SK-N-SH treated with all-trans-retinoic acid at 6 μM for 48 hours (cell line): ENCODE measurements around the gene SCYGR6.

Source experiments
- ATAC-seq: fragments of 200-7000 bp; cut with Tn5 transposase; 3 replicates; pipeline ENCODE4 v1.9.1; 2020; ENCODE audit warnings: mild to moderate bottlenecking, moderate library complexity
- ARNTL ChIP-seq: fragments of 450-650 bp; formaldehyde crosslinking; IDR thresholded peaks from 2 replicates; pipeline ENCODE4 v1.5.0; 2020; ENCODE audit warnings: low read depth, mild to moderate bottlenecking, moderate library complexity, borderline replicate concordance
- BACH2 ChIP-seq: fragments of 250-450 bp; sonication (Bioruptor Pico); IDR thresholded peaks from 2 replicates; pipeline ENCODE4 v1.9.0; 2021; ENCODE audit warnings: mild to moderate bottlenecking, borderline replicate concordance
- CSDC2 ChIP-seq: fragments of 250-450 bp; sonication (Bioruptor Pico); IDR thresholded peaks from 2 replicates; pipeline ENCODE4 v1.5.0; 2020; ENCODE audit warnings: mild to moderate bottlenecking, moderate library complexity
- GLIS3 ChIP-seq: fragments of 250-450 bp; sonication (Bioruptor Pico); IDR thresholded peaks from 2 replicates; pipeline ENCODE4 v1.5.0; 2020; ENCODE audit warnings: mild to moderate bottlenecking, moderate library complexity
- OSR1 ChIP-seq: fragments of 250-450 bp; sonication (Bioruptor Pico); IDR thresholded peaks from 2 replicates; pipeline ENCODE4 v1.8.0; 2022; ENCODE audit warnings: moderate library complexity, mild to moderate bottlenecking, inconsistent platforms
- PATZ1 ChIP-seq: fragments of 250-450 bp; sonication (Bioruptor Pico); IDR thresholded peaks from 2 replicates; pipeline ENCODE4 v1.8.0; 2020; ENCODE audit warnings: mild to moderate bottlenecking, moderate library complexity, borderline replicate concordance
- POU6F1 ChIP-seq: fragments of 250-450 bp; sonication (Bioruptor Pico); IDR thresholded peaks from 2 replicates; pipeline ENCODE4 v1.8.0; 2021; ENCODE audit warnings: low read depth, mild to moderate bottlenecking, moderate library complexity, borderline replicate concordance
- RARB ChIP-seq: fragments of 250-450 bp; sonication (Bioruptor Pico); IDR thresholded peaks from 2 replicates; pipeline ENCODE4 v1.8.0; 2021; ENCODE audit warnings: mild to moderate bottlenecking, moderate library complexity
- SNAI2 ChIP-seq: fragments of 250-450 bp; sonication (Bioruptor Pico); IDR thresholded peaks from 2 replicates; pipeline ENCODE4 v1.5.0; 2020; ENCODE audit warnings: mild to moderate bottlenecking, moderate library complexity
- TCF4 ChIP-seq: fragments of 250-450 bp; sonication (Bioruptor Pico); IDR thresholded peaks from 2 replicates; pipeline ENCODE4 v1.8.0; 2021; ENCODE audit warnings: mild to moderate bottlenecking, moderate library complexity, borderline replicate concordance
- TOX ChIP-seq: fragments of 250-450 bp; sonication (Bioruptor Pico); IDR thresholded peaks from 2 replicates; pipeline ENCODE4 v1.8.0; 2021; ENCODE audit warnings: mild to moderate bottlenecking, moderate library complexity, borderline replicate concordance
- TSHZ2 ChIP-seq: fragments of 250-450 bp; sonication (Bioruptor Pico); IDR thresholded peaks from 2 replicates; pipeline ENCODE4 v1.5.0; 2020; ENCODE audit warnings: mild to moderate bottlenecking, moderate library complexity
- ZC3H10 ChIP-seq: fragments of 250-450 bp; sonication (Bioruptor Pico); IDR thresholded peaks from 2 replicates; pipeline ENCODE4 v1.5.1; 2021; ENCODE audit warnings: mild to moderate bottlenecking, moderate library complexity
- ZFP3 ChIP-seq: fragments of 250-450 bp; sonication (Bioruptor Pico); IDR thresholded peaks from 2 replicates; pipeline ENCODE4 v1.5.0; 2020; ENCODE audit warnings: mild to moderate bottlenecking, moderate library complexity
- ZFP30 ChIP-seq: fragments of 450-650 bp; formaldehyde crosslinking; IDR thresholded peaks from 2 replicates; pipeline ENCODE4 v1.5.0; 2022; ENCODE audit warnings: mild to moderate bottlenecking, moderate library complexity
- ZNF565 ChIP-seq: fragments of 450-650 bp; formaldehyde crosslinking; conservative IDR thresholded peaks from 2 replicates; pipeline ENCODE4 v1.5.0; 2020; ENCODE audit warnings: low read depth, mild to moderate bottlenecking, moderate library complexity
- ZNF70 ChIP-seq: fragments of 450-650 bp; formaldehyde crosslinking; IDR thresholded peaks from 2 replicates; pipeline ENCODE4 v1.5.0; 2020; ENCODE audit warnings: mild to moderate bottlenecking, moderate library complexity
- ZNF8 ChIP-seq: fragments of 450-650 bp; formaldehyde crosslinking; IDR thresholded peaks from 2 replicates; pipeline ENCODE4 v1.5.0; 2020; ENCODE audit warnings: mild to moderate bottlenecking, moderate library complexity
- TF ChIP-seq, protein P1 (sequence below): fragments of 250-450 bp; sonication (Bioruptor Pico); IDR thresholded peaks from 2 replicates; pipeline ENCODE4 v1.5.1; 2021; ENCODE audit warnings: mild to moderate bottlenecking, moderate library complexity

SCYGR6 gene

GRCh38 chr2:227716501-227716900 is 8.1 kb downstream of the SCYGR6 start:
- no peak for TF ChIP-seq TOX
- TF ChIP-seq ZC3H10 (CRISPR knock-in tag) = no peak
- no peak for TF ChIP-seq ZNF70 (CRISPR knock-in tag)
- no peak for TF ChIP-seq ZFP30 (CRISPR knock-in tag)
- no peak for TF ChIP-seq POU6F1 (CRISPR knock-in tag)
- no peak for TF ChIP-seq PATZ1
- no peak for TF ChIP-seq TSHZ2 (CRISPR knock-in tag)
- no peak for TF ChIP-seq RARB (CRISPR knock-in tag)
- TF ChIP-seq ZNF565 (CRISPR knock-in tag) = no peak
- no peak for TF ChIP-seq BACH2
- TF ChIP-seq, protein P1, sequence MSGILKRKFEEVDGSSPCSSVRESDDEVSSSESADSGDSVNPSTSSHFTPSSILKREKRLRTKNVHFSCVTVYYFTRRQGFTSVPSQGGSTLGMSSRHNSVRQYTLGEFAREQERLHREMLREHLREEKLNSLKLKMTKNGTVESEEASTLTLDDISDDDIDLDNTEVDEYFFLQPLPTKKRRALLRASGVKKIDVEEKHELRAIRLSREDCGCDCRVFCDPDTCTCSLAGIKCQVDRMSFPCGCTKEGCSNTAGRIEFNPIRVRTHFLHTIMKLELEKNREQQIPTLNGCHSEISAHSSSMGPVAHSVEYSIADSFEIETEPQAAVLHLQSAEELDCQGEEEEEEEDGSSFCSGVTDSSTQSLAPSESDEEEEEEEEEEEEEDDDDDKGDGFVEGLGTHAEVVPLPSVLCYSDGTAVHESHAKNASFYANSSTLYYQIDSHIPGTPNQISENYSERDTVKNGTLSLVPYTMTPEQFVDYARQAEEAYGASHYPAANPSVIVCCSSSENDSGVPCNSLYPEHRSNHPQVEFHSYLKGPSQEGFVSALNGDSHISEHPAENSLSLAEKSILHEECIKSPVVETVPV (CRISPR knock-in tag) = no peak
- TF ChIP-seq TCF4 (CRISPR knock-in tag) = no peak
- no peak for ATAC-seq

DNA sequence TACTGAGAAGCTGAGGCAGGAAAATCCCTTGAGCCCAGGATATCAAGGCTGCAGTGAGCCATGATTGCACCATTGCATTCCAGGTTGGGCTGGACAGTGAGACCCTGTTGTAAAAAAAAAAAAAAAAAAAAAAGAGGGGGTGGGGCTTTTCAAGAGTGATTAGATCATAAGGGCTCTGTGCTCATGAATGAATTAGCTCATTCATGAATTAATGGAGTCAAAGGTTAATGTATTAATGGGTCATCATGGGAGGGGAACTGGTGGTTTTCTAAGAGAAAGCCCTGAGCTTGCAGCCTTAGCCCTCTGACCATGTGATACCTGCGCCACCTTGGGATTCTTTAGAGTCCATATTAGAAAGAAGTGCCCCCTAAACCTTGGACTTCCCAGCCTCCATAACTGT is 11.3 kb downstream of the SCYGR6 start:
- no peak for TF ChIP-seq ZNF565 (CRISPR knock-in tag)
- TF ChIP-seq RARB (CRISPR knock-in tag) = no peak
- no peak for TF ChIP-seq ZNF8 (CRISPR knock-in tag)
- TF ChIP-seq ZFP3 (CRISPR knock-in tag) = no peak
- TF ChIP-seq TOX = no peak
- no peak for TF ChIP-seq ZC3H10 (CRISPR knock-in tag)
- TF ChIP-seq GLIS3 (CRISPR knock-in tag) = no peak
- TF ChIP-seq POU6F1 (CRISPR knock-in tag) = no peak
- no peak for TF ChIP-seq ARNTL
- no peak for TF ChIP-seq TSHZ2 (CRISPR knock-in tag)
- TF ChIP-seq BACH2 = no peak
- TF ChIP-seq OSR1 = no peak
- TF ChIP-seq SNAI2 = no peak
- no peak for TF ChIP-seq CSDC2
- TF ChIP-seq ZNF70 (CRISPR knock-in tag) = no peak
- TF ChIP-seq, all 23 proteins: peak for 0
- no peak for ATAC-seq
